ENCODE data around the gene RTL5.

DNA sequence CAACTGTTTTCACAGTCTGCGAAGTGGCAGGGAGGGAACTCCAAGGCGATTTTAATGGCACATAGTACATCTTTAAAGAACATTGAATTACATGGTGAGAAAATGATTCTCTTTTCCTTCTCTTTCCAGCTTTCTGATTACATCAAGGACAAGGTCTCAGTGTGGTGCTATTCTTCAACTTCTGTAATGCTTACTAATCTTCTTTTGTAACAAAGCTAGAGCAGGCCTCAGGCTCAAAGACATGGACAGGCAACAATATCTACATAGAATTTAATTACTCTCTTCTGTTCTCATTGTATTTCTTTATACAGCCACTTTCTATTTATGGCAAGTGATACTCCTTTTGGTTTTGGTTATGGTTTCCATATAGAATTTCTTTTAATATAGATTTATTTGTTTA lies 48.4 kb downstream of the RTL5 start:
- TF ChIP-seq, protein P1, sequence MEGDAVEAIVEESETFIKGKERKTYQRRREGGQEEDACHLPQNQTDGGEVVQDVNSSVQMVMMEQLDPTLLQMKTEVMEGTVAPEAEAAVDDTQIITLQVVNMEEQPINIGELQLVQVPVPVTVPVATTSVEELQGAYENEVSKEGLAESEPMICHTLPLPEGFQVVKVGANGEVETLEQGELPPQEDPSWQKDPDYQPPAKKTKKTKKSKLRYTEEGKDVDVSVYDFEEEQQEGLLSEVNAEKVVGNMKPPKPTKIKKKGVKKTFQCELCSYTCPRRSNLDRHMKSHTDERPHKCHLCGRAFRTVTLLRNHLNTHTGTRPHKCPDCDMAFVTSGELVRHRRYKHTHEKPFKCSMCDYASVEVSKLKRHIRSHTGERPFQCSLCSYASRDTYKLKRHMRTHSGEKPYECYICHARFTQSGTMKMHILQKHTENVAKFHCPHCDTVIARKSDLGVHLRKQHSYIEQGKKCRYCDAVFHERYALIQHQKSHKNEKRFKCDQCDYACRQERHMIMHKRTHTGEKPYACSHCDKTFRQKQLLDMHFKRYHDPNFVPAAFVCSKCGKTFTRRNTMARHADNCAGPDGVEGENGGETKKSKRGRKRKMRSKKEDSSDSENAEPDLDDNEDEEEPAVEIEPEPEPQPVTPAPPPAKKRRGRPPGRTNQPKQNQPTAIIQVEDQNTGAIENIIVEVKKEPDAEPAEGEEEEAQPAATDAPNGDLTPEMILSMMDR (IDR thresholded peaks at IDR 0.05) = no peak
- TF ChIP-seq POLR2A (IDR thresholded peaks at IDR 0.05) = no peak

Measured in thyroid gland (tissue), 4 donors.